Measurements from ENCODE around the gene FNDC3B.

- TF ChIP-seq, protein P1, sequence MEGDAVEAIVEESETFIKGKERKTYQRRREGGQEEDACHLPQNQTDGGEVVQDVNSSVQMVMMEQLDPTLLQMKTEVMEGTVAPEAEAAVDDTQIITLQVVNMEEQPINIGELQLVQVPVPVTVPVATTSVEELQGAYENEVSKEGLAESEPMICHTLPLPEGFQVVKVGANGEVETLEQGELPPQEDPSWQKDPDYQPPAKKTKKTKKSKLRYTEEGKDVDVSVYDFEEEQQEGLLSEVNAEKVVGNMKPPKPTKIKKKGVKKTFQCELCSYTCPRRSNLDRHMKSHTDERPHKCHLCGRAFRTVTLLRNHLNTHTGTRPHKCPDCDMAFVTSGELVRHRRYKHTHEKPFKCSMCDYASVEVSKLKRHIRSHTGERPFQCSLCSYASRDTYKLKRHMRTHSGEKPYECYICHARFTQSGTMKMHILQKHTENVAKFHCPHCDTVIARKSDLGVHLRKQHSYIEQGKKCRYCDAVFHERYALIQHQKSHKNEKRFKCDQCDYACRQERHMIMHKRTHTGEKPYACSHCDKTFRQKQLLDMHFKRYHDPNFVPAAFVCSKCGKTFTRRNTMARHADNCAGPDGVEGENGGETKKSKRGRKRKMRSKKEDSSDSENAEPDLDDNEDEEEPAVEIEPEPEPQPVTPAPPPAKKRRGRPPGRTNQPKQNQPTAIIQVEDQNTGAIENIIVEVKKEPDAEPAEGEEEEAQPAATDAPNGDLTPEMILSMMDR (conservative IDR thresholded peaks at IDR 0.05; ENCODE audit: low read depth, low read length): no peak
- no peak for TF ChIP-seq EZH2 (IDR thresholded peaks at IDR 0.05; ENCODE audit: low read length, unreplicated experiment)
Observed at GRCh38 chr3:172371544-172371943, 332.2 kb downstream of the FNDC3B start.
